Measurements from ENCODE around the gene FCN1. TPM values are rescaled to one million over a fixed set of nuclear protein-coding genes. Genes with fewer than 3 reads are reported as not detected.

Gene FCN1
- total RNA-seq, 1 donor: 1,156 TPM

GRCh38 chr9:134935056-134935640, 17.4 kb upstream of the FCN1 start:
- peaks cover 84% of the 10 kb centered on the region for H3K4me1 ChIP-seq (ENCODE audit: insufficient read depth, low read length)
- no peaks in the 10 kb centered on the region for H3K27me3 ChIP-seq (ENCODE audit: insufficient read depth, low read length)
- H3K9me3 ChIP-seq (ENCODE audit: low read depth, low read length): no peaks in the 10 kb centered on the region
- H3K4me3 ChIP-seq (ENCODE audit: low read length): no peak overlapping the region

DNA sequence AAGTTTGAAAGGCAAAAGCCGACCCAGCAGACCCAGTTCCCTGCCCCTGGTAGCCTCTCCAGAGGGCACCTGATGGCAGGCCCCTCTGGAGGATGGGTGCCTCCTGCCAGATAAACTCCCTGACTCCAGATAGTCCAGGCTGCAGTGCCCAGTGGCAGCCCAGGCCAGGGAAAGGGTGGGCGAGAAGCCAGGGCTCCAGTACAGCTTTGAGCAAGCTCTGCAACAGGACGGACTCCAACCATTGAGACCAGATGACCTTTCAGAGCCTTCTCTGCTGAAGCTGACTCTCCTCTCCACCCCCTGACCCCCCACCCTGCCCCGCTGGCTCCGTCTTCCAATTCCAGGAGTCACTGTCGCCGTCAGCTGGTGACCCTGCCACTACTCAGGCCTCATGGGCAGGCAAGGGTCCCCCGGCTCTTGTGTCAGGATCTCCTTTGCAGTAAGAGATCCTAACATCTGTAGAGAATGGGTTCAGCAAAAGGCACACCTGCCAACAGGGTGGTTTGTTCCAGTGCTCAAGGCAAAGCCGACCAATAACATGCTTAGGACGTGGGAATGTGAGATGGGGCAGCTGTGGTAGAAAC, 15.5 kb upstream of the FCN1 start:
- Histone ChIP-seq H3K4me1 (ENCODE audit: insufficient read depth, low read length) (peaks cover 94% of the 10 kb centered on the region), H3K4me3 (ENCODE audit: low read length) (no peak overlapping the region), H3K27me3 (ENCODE audit: insufficient read depth, low read length) (no peaks in the 10 kb centered on the region), H3K9me3 (ENCODE audit: low read depth, low read length) (no peaks in the 10 kb centered on the region)

GRCh38 chr9:134932606-134933005, 14.9 kb upstream of the FCN1 start:
- no peaks in the 10 kb centered on the region for H3K9me3 ChIP-seq (ENCODE audit: low read depth, low read length)
- H3K4me1 ChIP-seq (ENCODE audit: insufficient read depth, low read length): peaks cover 92% of the 10 kb centered on the region
- no peaks in the 10 kb centered on the region for H3K27me3 ChIP-seq (ENCODE audit: insufficient read depth, low read length)
- H3K4me3 ChIP-seq (ENCODE audit: low read length): no peak overlapping the region

GRCh38 chr9:134932171-134932570, 14.5 kb upstream of the FCN1 start:
- no peak overlapping the region for H3K4me3 ChIP-seq (ENCODE audit: low read length)
- H3K4me1 ChIP-seq (ENCODE audit: insufficient read depth, low read length): peaks cover 92% of the 10 kb centered on the region
- no peaks in the 10 kb centered on the region for H3K9me3 ChIP-seq (ENCODE audit: low read depth, low read length)
- H3K27me3 ChIP-seq (ENCODE audit: insufficient read depth, low read length): no peaks in the 10 kb centered on the region

DNA sequence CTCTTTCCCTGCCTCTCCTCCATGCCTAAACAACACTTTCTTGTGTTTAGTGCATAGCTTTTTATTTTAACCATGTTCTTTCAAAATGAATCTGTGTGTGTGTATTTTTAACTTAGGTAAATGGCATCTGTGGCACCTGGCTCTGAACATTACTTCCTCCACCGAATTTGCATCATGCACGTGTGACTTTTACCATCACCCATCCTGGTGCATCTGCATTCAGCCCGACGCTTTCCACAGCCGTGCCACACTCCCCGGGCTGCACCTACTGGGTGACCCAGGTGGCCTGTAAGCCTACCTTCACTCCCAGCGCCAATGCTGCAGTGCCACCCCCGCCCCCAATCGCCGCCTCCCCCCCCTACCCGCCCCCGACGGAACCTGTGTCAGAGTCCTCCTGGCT, 12.7 kb upstream of the FCN1 start:
- no peak overlapping the region for H3K4me3 ChIP-seq (ENCODE audit: low read length)

DNA sequence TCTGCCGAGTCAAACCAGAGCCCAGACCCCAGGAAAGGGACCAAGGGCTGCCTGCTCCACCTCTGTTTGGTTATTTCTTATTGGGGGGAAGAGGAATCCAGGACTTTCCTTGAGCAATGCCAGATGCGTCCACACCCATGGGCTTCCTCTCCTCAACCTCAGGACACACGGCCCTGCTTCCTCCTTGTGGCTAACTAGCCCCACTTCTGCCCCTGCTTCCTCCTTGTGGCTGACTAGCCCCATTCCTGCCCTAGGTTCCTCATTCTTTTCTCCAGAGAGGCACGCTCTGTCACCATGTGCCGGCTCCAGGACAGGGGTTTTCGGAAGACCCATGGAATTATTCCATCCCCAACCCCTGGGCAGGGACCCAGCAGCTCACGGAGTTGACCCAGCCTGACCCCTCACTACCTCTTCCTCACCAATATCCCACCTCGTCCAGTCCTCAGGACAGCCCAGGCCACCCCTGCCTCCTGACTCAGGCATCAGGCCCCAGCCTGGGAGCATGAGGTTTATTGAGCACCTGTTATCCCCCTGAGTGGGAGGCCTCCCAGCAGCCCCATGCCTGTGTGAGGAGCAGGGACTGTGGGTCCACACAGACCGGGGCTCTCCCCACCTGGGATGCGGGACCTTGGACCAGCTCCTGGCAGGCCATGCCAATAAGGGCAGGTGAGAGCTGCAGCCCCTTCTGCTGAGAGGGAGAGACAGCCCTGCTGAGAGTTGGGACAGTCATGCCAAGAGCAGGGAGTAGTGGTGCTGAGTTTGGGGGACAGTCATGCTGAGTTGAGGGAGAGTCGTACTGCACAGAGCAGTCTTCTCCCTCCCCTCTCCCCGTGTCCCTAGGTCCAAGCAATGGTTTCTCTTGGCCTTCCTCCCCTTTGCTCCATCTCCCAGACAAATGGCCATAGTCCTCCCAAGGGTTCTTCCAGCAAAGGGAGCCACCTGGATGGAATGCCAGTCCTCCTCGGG, 11.8 kb upstream of the FCN1 start:
- no peak overlapping the region for H3K4me3 ChIP-seq (ENCODE audit: low read length)
- H3K4me1 ChIP-seq (ENCODE audit: insufficient read depth, low read length): peaks cover 92% of the 10 kb centered on the region
- H3K27me3 ChIP-seq (ENCODE audit: insufficient read depth, low read length): no peaks in the 10 kb centered on the region
- H3K9me3 ChIP-seq (ENCODE audit: low read depth, low read length): no peaks in the 10 kb centered on the region

More for the DNA sequence above, 12.7 kb upstream of the FCN1 start:
- Histone ChIP-seq H3K27me3 (ENCODE audit: insufficient read depth, low read length) (no peaks in the 10 kb centered on the region), H3K4me1 (ENCODE audit: insufficient read depth, low read length) (peaks cover 92% of the 10 kb centered on the region), H3K9me3 (ENCODE audit: low read depth, low read length) (no peaks in the 10 kb centered on the region)

DNA sequence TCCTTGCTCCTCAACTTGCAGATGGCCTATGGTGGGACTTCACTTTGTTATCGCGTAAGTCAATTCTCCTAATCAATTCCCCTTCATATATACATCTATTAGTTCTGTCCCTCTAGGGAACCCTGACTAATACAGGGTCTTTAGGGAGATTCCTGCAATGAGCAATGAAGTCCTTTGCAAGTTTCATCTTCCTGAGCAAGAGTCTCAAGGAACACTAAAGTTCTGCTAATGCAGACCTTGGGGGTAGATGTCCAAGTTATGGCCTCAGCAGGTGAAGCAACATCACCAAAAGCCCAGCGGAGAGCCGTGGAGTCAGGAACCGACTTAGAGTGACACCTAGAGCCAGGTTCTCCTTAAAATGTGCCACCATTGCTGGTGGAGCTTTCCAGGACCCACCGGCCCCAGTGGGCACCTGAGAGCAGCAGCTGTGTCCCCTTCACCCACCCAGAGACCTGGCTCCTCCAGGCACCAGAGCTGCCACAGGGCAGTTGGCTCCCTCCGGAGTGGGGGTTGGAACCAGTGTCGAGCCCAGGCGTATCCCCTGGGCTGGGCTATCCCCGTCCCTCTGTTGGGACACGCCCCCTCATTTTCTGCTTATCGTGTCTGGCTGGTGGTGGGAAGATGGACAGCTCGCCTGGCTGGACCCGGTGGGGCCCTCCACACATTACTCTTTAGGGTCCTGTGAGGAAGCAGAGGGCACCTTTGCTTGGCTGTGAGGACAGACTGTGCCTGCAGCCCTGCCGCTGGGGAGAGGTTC, 10.9 kb upstream of the FCN1 start:
- Histone ChIP-seq H3K27me3 (ENCODE audit: insufficient read depth, low read length) (no peaks in the 10 kb centered on the region), H3K4me1 (ENCODE audit: insufficient read depth, low read length) (peaks cover 92% of the 10 kb centered on the region), H3K4me3 (ENCODE audit: low read length) (no peak overlapping the region), H3K9me3 (ENCODE audit: low read depth, low read length) (no peaks in the 10 kb centered on the region)

- Histone ChIP-seq H3K9me3 (ENCODE audit: low read depth, low read length) (peaks cover under 1% of the 10 kb centered on the region), H3K4me3 (ENCODE audit: low read length) (no peak overlapping the region), H3K27me3 (ENCODE audit: insufficient read depth, low read length) (no peaks in the 10 kb centered on the region), H3K4me1 (ENCODE audit: insufficient read depth, low read length) (peaks cover 91% of the 10 kb centered on the region)
These were observed 7.3 kb upstream of the FCN1 start for GRCh38 chr9:134925011-134925511.

GRCh38 chr9:134923466-134923865, 5.8 kb upstream of the FCN1 start:
- Histone ChIP-seq H3K27me3 (ENCODE audit: insufficient read depth, low read length) (no peaks in the 10 kb centered on the region), H3K4me1 (ENCODE audit: insufficient read depth, low read length) (peaks cover 92% of the 10 kb centered on the region), H3K4me3 (ENCODE audit: low read length) (no peak overlapping the region), H3K9me3 (ENCODE audit: low read depth, low read length) (peaks cover 4% of the 10 kb centered on the region)

- H3K4me1 ChIP-seq (ENCODE audit: insufficient read depth, low read length): peaks cover 92% of the 10 kb centered on the region
- H3K27me3 ChIP-seq (ENCODE audit: insufficient read depth, low read length): no peaks in the 10 kb centered on the region
- no peak overlapping the region for H3K4me3 ChIP-seq (ENCODE audit: low read length)
- H3K9me3 ChIP-seq (ENCODE audit: low read depth, low read length): peaks cover 4% of the 10 kb centered on the region
These were observed 5.2 kb upstream of the FCN1 start for GRCh38 chr9:134922932-134923240.

DNA sequence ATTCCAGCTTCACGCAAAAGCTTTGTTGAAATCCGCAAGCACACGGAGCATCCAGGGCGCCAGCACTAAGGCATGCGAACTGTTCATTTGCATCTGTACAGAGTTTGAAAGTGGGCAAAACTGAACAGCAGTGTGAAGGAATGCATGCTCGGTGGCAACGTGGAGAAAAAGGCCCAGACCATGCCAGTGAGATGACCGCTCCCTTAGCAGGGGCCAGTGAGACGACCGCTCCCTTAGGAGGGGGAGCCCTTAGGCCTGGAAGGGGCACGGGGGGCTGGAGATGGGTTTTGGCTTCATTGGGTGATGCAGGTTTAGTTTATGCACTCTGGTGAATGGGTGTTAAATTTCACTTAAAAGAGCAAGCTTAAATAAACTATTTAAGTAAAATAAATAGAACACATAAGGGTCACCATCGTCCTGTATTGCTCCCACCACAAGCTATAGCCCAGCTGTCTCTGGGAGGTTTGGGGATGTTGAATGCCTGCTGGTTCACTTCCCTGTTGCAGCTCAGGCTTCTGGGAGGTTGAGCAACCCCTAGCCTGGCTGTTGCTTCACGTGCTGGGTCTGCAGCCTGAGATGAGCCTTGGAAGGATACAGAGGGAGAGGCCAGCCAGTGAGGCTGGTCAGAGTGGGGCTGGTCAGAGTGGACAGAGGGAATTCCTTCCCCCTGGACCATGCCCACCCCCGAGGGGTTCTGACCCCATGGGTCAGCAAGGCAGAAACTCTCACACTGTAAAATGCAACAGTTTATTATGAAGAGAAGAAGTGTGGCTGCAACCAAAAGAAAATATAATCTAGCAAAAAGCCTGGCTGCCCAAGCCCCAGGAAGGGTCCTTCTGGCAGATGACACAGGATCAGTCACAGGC, 4.6 kb upstream of the FCN1 start:
- Histone ChIP-seq H3K4me1 (ENCODE audit: insufficient read depth, low read length) (peaks cover 91% of the 10 kb centered on the region), H3K4me3 (ENCODE audit: low read length) (no peak overlapping the region), H3K27me3 (ENCODE audit: insufficient read depth, low read length) (no peaks in the 10 kb centered on the region), H3K9me3 (ENCODE audit: low read depth, low read length) (peaks cover 4% of the 10 kb centered on the region)

- H3K27me3 ChIP-seq (ENCODE audit: insufficient read depth, low read length): no peaks in the 10 kb centered on the region
- no peak overlapping the region for H3K4me3 ChIP-seq (ENCODE audit: low read length)
- peaks cover 4% of the 10 kb centered on the region for H3K9me3 ChIP-seq (ENCODE audit: low read depth, low read length)
- peaks cover 67% of the 10 kb centered on the region for H3K4me1 ChIP-seq (ENCODE audit: insufficient read depth, low read length)
These were observed 1.6 kb upstream of the FCN1 start for GRCh38 chr9:134919303-134919702.

DNA sequence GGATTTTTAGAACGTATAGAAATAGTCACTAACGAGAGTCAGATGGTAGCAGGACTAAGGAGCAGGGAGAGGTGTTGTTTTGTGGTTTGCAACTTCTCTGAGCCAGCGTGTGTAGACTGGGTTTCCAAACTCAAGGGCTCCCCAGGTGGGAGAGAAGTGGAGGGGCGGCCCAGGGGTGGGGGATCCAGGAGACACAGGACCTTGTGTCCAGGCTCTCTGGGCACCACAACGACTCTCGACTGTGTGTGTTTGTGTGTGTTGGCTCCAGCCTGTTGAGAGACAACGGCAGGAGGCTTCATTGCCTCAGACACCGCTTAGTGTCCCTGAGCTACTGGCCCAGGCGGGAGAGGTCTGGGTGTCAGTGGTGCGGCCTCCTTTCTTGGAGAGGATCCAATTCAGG, 934 bp upstream of the FCN1 start:
- Histone ChIP-seq H3K27me3 (ENCODE audit: insufficient read depth, low read length) (no peaks in the 10 kb centered on the region), H3K9me3 (ENCODE audit: low read depth, low read length) (peaks cover 4% of the 10 kb centered on the region), H3K4me1 (ENCODE audit: insufficient read depth, low read length) (peaks cover 67% of the 10 kb centered on the region), H3K4me3 (ENCODE audit: low read length) (no peak overlapping the region)

DNA sequence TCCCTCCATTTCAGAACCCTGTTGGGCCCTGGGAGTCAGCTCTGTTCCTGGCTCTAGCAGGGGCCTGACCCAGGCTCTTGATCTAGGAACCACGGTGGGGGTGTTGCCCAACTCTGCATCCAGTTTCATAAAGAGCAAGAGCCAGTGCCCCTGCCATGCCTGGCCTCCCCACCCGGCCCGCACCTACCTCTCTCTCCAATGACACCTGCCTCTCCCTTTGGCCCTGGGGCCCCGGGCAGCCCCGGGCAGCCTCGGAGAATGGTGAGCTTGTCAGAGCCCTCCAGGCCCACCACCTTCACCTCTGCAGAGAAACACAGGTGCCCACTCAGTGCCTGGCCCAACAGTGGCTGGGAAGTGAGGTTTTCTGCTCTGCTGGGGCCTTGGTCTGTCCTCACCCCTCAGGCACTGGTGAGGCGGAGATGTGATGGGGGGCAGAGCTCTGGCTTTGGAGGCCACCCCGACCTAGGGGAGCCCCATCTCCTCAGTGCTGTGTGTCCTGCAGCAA, 1.5 kb downstream of the FCN1 start:
- Histone ChIP-seq H3K9me3 (ENCODE audit: low read depth, low read length) (peaks cover 4% of the 10 kb centered on the region), H3K4me1 (ENCODE audit: insufficient read depth, low read length) (peaks cover 62% of the 10 kb centered on the region), H3K27me3 (ENCODE audit: insufficient read depth, low read length) (no peaks in the 10 kb centered on the region), H3K4me3 (ENCODE audit: low read length) (peak overlapping the region; percentile 65)

Data from mononuclear cell (primary cell).